ENCODE measurements around the gene SLC2A6.

SLC2A6 gene

GRCh38 chr9:133440874-133441273 is 38.0 kb downstream of the SLC2A6 start:
- DNase-seq (ENCODE audit: low read depth in 2 of 2) = no peak

GRCh38 chr9:133439337-133439736 is 39.6 kb downstream of the SLC2A6 start:
- DNase-seq (ENCODE audit: low read depth in 2 of 2) = no peak

GRCh38 chr9:133437753-133438531 is 41.0 kb downstream of the SLC2A6 start:
- DNase-seq (ENCODE audit: low read depth in 2 of 2) = no peak

- no peak for DNase-seq (ENCODE audit: low read depth in 2 of 2)
These were observed 42.2 kb downstream of the SLC2A6 start for GRCh38 chr9:133436681-133437080.

GRCh38 chr9:133433351-133433843 is 45.5 kb downstream of the SLC2A6 start:
- DNase-seq (ENCODE audit: low read depth in 2 of 2) = no peak

- DNase-seq (ENCODE audit: low read depth in 2 of 2) = no peak
These were observed 48.7 kb downstream of the SLC2A6 start for GRCh38 chr9:133430244-133430643.

- no peak for DNase-seq (ENCODE audit: low read depth in 2 of 2)
These were observed 49.2 kb downstream of the SLC2A6 start for GRCh38 chr9:133429641-133430161.

- no peak for DNase-seq (ENCODE audit: low read depth in 2 of 2)
These were observed 49.7 kb downstream of the SLC2A6 start for GRCh38 chr9:133429214-133429613.

GRCh38 chr9:133428617-133429101 is 50.2 kb downstream of the SLC2A6 start:
- no peak for DNase-seq (ENCODE audit: low read depth in 2 of 2)

- DNase-seq (ENCODE audit: low read depth in 2 of 2) = no peak
These were observed 51.1 kb downstream of the SLC2A6 start for GRCh38 chr9:133427658-133428348.

GRCh38 chr9:133426011-133426410 is 52.9 kb downstream of the SLC2A6 start:
- no peak for DNase-seq (ENCODE audit: low read depth in 2 of 2)

GRCh38 chr9:133425049-133425632 is 53.8 kb downstream of the SLC2A6 start:
- DNase-seq (ENCODE audit: low read depth in 2 of 2) = no peak

- DNase-seq (ENCODE audit: low read depth in 2 of 2) = no peak
These were observed 54.7 kb downstream of the SLC2A6 start for GRCh38 chr9:133424187-133424586.

GRCh38 chr9:133423216-133423615 is 55.7 kb downstream of the SLC2A6 start:
- no peak for DNase-seq (ENCODE audit: low read depth in 2 of 2)

- DNase-seq (ENCODE audit: low read depth in 2 of 2) = no peak
These were observed 57.0 kb downstream of the SLC2A6 start, which contains the start of gene ADAMTS13 for GRCh38 chr9:133421615-133422542. TSS of gene ADAMTS13 (plus strand) at chr9:133422367. CDS start at chr9:133422444, 77 bp downstream.
